Activated CD4-positive, alpha-beta memory T cell treated with anti-CD3 and anti-CD28 coated beads for 36 hours (primary cell): ENCODE results near the gene ITSN1. TPM values are rescaled to one million over a fixed set of nuclear protein-coding genes. Genes with fewer than 3 reads are reported as not detected.
"Not testable (repeated sequence)": the region's sequence is repeated elsewhere in the genome, so short reads cannot be mapped to it uniquely, and the experiment has no call there.

Experiments
- CTCF ChIA-PET: fragments of 350-600 bp; sonication (Branson Sonifier 250); formaldehyde crosslinking; loops from one replicate; lab custom pipeline; 2021; ENCODE audit warnings: antibody characterized with exemption, inconsistent platforms; lab: Charles Lee
- POLR2A ChIA-PET: fragments of 350-600 bp; sonication (Branson Sonifier 250); formaldehyde crosslinking; loops from one replicate; lab custom pipeline; 2021; ENCODE audit warnings: antibody characterized with exemption; lab: Charles Lee
- DNase-seq: peaks from one replicate; pipeline ENCODE4 v3.0.0-alpha.2; 2020
- H3K27ac Mint-ChIP-seq: one replicate; pipeline ENCODE4 v1.8.0; 2021; ENCODE audit warnings: mixed read lengths
- H3K27me3 Mint-ChIP-seq: one replicate; pipeline ENCODE4 v1.8.0; 2021; ENCODE audit warnings: mixed read lengths
- H3K36me3 Mint-ChIP-seq: one replicate; pipeline ENCODE4 v1.8.0; 2021; ENCODE audit warnings: mixed read lengths
- H3K4me1 Mint-ChIP-seq: one replicate; pipeline ENCODE4 v1.8.0; 2021; ENCODE audit warnings: low read depth, mixed read lengths
- H3K4me3 Mint-ChIP-seq: one replicate; pipeline ENCODE4 v1.8.0; 2021; ENCODE audit warnings: mild to moderate bottlenecking, mixed read lengths
- H3K9me3 Mint-ChIP-seq: one replicate; pipeline ENCODE4 v1.8.0; 2021; ENCODE audit warnings: mixed read lengths
- intact Hi-C: fragments of 100-400 bp; cut with micrococcal nuclease; formaldehyde crosslinking; loops from one replicate; pipeline ENCODE4 v1.15.1; 2023
- total RNA-seq, 2 experiments: library from RNA; stranded (reverse); gene quantifications; one replicate each; pipeline ENCODE4 v1.2.3, GENCODE V29; 2021

The ITSN1 gene
- total RNA-seq, 2 experiments from 2014 or later = 3.2 to 4.5 TPM

- CTCF ChIA-PET = no interaction called here
Measured at GRCh38 chr21:33857846-33858666, 215.8 kb downstream of the ITSN1 start.

GRCh38 chr21:33858667-33859372 lies 216.5 kb downstream of the ITSN1 start:
- no peaks in the 10 kb centered on the region for H3K36me3 Mint-ChIP-seq
- H3K27me3 Mint-ChIP-seq = peaks cover 6% of the 10 kb centered on the region
- ChIA-PET POLR2A (no interaction called here), CTCF (no interaction called here)
- intact Hi-C loops = no loop called here
- no peak overlapping the region for H3K4me3 Mint-ChIP-seq
- DNase-seq = no peak
- H3K4me1 Mint-ChIP-seq = no peaks in the 10 kb centered on the region
- no peaks in the 10 kb centered on the region for H3K9me3 Mint-ChIP-seq
- H3K27ac Mint-ChIP-seq = no peak overlapping the region

More at GRCh38 chr21:33857846-33858666, 215.8 kb downstream of the ITSN1 start:
- Mint-ChIP-seq H3K27me3 (peaks cover 8% of the 10 kb centered on the region), H3K36me3 (no peaks in the 10 kb centered on the region), H3K27ac (no peak overlapping the region), H3K4me1 (no peaks in the 10 kb centered on the region), H3K4me3 (no peak overlapping the region), H3K9me3 (no peaks in the 10 kb centered on the region)
- POLR2A ChIA-PET = no interaction called here
- DNase-seq = no peak
- intact Hi-C loops = no loop called here

- Mint-ChIP-seq H3K9me3 (no peaks in the 10 kb centered on the region), H3K4me3 (no peak overlapping the region), H3K36me3 (no peaks in the 10 kb centered on the region), H3K4me1 (no peaks in the 10 kb centered on the region), H3K27me3 (peaks cover 9% of the 10 kb centered on the region), H3K27ac (no peak overlapping the region)
- no peak for DNase-seq
- POLR2A ChIA-PET = no interaction called here
- CTCF ChIA-PET = no interaction called here
- intact Hi-C loops = no loop called here
Measured at GRCh38 chr21:33859373-33860102, 217.2 kb downstream of the ITSN1 start.

GRCh38 chr21:33860332-33860879 lies 218.1 kb downstream of the ITSN1 start:
- Mint-ChIP-seq H3K36me3 (no peaks in the 10 kb centered on the region), H3K27ac (no peak overlapping the region), H3K27me3 (peaks cover 11% of the 10 kb centered on the region), H3K9me3 (no peaks in the 10 kb centered on the region), H3K4me1 (no peaks in the 10 kb centered on the region), H3K4me3 (no peak overlapping the region)
- ChIA-PET POLR2A (no interaction called here), CTCF (no interaction called here)
- intact Hi-C loops = no loop called here
- no peak for DNase-seq

- ChIA-PET POLR2A (no interaction called here), CTCF (interaction anchor here (1.3 kb wide), 1 partner anchor 487 kb away, joined by 3 read pairs; no protein-coding TSS in a partner anchor)
- Mint-ChIP-seq H3K36me3 (no peaks in the 10 kb centered on the region), H3K27me3 (peaks cover 11% of the 10 kb centered on the region), H3K4me3 (no peak overlapping the region), H3K4me1 (no peaks in the 10 kb centered on the region), H3K9me3 (no peaks in the 10 kb centered on the region), H3K27ac (no peak overlapping the region)
- DNase-seq = no peak
- intact Hi-C loops = no loop called here
Measured at GRCh38 chr21:33861125-33861524, 218.8 kb downstream of the ITSN1 start.

GRCh38 chr21:33863191-33863590 lies 220.9 kb downstream of the ITSN1 start:
- intact Hi-C loops, POLR2A ChIA-PET, H3K4me1 Mint-ChIP-seq, H3K9me3 Mint-ChIP-seq, DNase-seq, CTCF ChIA-PET, H3K4me3 Mint-ChIP-seq, H3K36me3 Mint-ChIP-seq, H3K27ac Mint-ChIP-seq: not testable (repeated sequence)
- H3K27me3 Mint-ChIP-seq = peaks cover 13% of the 10 kb centered on the region

- no peak for DNase-seq
- no peaks in the 10 kb centered on the region for H3K36me3 Mint-ChIP-seq
- ChIA-PET CTCF (no interaction called here), POLR2A (no interaction called here)
- no peak overlapping the region for H3K27ac Mint-ChIP-seq
- no peaks in the 10 kb centered on the region for H3K4me1 Mint-ChIP-seq
- no peaks in the 10 kb centered on the region for H3K9me3 Mint-ChIP-seq
- intact Hi-C loops = no loop called here
- H3K4me3 Mint-ChIP-seq = no peak overlapping the region
- H3K27me3 Mint-ChIP-seq = peaks cover 13% of the 10 kb centered on the region
Measured at GRCh38 chr21:33864150-33864549, 221.8 kb downstream of the ITSN1 start.

- DNase-seq = no peak
- Mint-ChIP-seq H3K9me3 (no peaks in the 10 kb centered on the region), H3K27ac (no peak overlapping the region), H3K4me1 (no peaks in the 10 kb centered on the region), H3K4me3 (no peak overlapping the region), H3K27me3 (peaks cover 10% of the 10 kb centered on the region), H3K36me3 (no peaks in the 10 kb centered on the region)
- POLR2A ChIA-PET = no interaction called here
- CTCF ChIA-PET = no interaction called here
- intact Hi-C loops = no loop called here
Measured at GRCh38 chr21:33865176-33865575, 222.9 kb downstream of the ITSN1 start.

GRCh38 chr21:33865996-33866575 lies 223.8 kb downstream of the ITSN1 start:
- no peaks in the 10 kb centered on the region for H3K36me3 Mint-ChIP-seq
- intact Hi-C loops = no loop called here
- H3K27me3 Mint-ChIP-seq = peaks cover 7% of the 10 kb centered on the region
- ChIA-PET CTCF (no interaction called here), POLR2A (no interaction called here)
- no peaks in the 10 kb centered on the region for H3K9me3 Mint-ChIP-seq
- H3K27ac Mint-ChIP-seq = no peak overlapping the region
- H3K4me1 Mint-ChIP-seq = no peaks in the 10 kb centered on the region
- no peak overlapping the region for H3K4me3 Mint-ChIP-seq
- DNase-seq = no peak

GRCh38 chr21:33866826-33867225 lies 224.5 kb downstream of the ITSN1 start:
- no peaks in the 10 kb centered on the region for H3K9me3 Mint-ChIP-seq
- H3K36me3 Mint-ChIP-seq = no peaks in the 10 kb centered on the region
- ChIA-PET POLR2A (no interaction called here), CTCF (no interaction called here)
- no peak overlapping the region for H3K27ac Mint-ChIP-seq
- intact Hi-C loops = no loop called here
- DNase-seq = no peak
- H3K27me3 Mint-ChIP-seq = peaks cover 7% of the 10 kb centered on the region
- H3K4me1 Mint-ChIP-seq = no peaks in the 10 kb centered on the region
- H3K4me3 Mint-ChIP-seq = no peak overlapping the region

- POLR2A ChIA-PET, H3K36me3 Mint-ChIP-seq, H3K4me1 Mint-ChIP-seq, CTCF ChIA-PET, H3K27me3 Mint-ChIP-seq, H3K27ac Mint-ChIP-seq, intact Hi-C loops, H3K4me3 Mint-ChIP-seq, H3K9me3 Mint-ChIP-seq, DNase-seq: not testable (repeated sequence)
Measured at GRCh38 chr21:33867868-33868267, 225.6 kb downstream of the ITSN1 start.

GRCh38 chr21:33869873-33870272 lies 227.6 kb downstream of the ITSN1 start:
- no peaks in the 10 kb centered on the region for H3K4me1 Mint-ChIP-seq
- H3K4me3 Mint-ChIP-seq = no peak overlapping the region
- intact Hi-C loops = no loop called here
- no peaks in the 10 kb centered on the region for H3K36me3 Mint-ChIP-seq
- ChIA-PET CTCF (no interaction called here), POLR2A (no interaction called here)
- H3K9me3 Mint-ChIP-seq = no peaks in the 10 kb centered on the region
- no peak overlapping the region for H3K27ac Mint-ChIP-seq
- no peak for DNase-seq
- peaks cover 3% of the 10 kb centered on the region for H3K27me3 Mint-ChIP-seq
